H1 (cell line): Measurements from ENCODE around the gene CPXM1. TPM values are rescaled to one million over a fixed set of nuclear protein-coding genes. Genes with fewer than 3 reads are reported as not detected.

Source experiments
- BCL11A ChIP-seq, 2 experiments: IDR thresholded peaks; one replicate each; pipeline ENCODE4 v1.6.1; 2011; ENCODE audit warnings: low read depth in 2 of 2, low read length in 2 of 2, mild to moderate bottlenecking in 2 of 2
- BRCA1 ChIP-seq: IDR thresholded peaks from 2 replicates; pipeline ENCODE4 v1.6.1; 2012; ENCODE audit warnings: low read depth, low read length, improper control_type of control experiment
- EP300 ChIP-seq, 2 experiments: IDR thresholded peaks; 1 replicate in 1 of 2; 2 replicates in 1 of 2; pipeline ENCODE4 v1.6.1; 2011 to 2012; ENCODE audit warnings: low read depth in 2 of 2, low read length in 2 of 2, mild to moderate bottlenecking in 2 of 2, borderline replicate concordance in 1 of 2, inconsistent platforms in 1 of 2, moderate library complexity in 1 of 2
- POLR2A ChIP-seq, 2 experiments: IDR thresholded peaks; 1 replicate in 1 of 2; 2 replicates in 1 of 2; pipeline ENCODE4 v1.6.1; 2011; ENCODE audit warnings: low read depth in 2 of 2, low read length in 2 of 2, mild to moderate bottlenecking in 2 of 2; ENCODE audit errors: control extremely low read depth in 1 of 2
- polyA plus RNA-seq, 7 experiments: library from polyadenylated mRNA; depleted of rRNA in 3 of 7; stranded (reverse) in 5 of 7; unstranded in 2 of 7; fragments of >200 nt in 5 of 7; fragments of 200-250 nt in 2 of 7; gene quantifications; 1 replicate in 5 of 7; 2 replicates in 1 of 7; 4 replicates in 1 of 7; pipeline versions ENCODE4 v1.2.1 to v1.2.3, GENCODE V29; 2011 to 2013; ENCODE audit warnings: missing spikeins in 2 of 7, mixed read lengths in 2 of 7
- total RNA-seq: library from RNA; stranded (reverse); fragmentation: NEBNext Ultra II Directional; extraction: Animal tissue kit (Norgen Biotek cat#: 25700); gene quantifications from 2 replicates; pipeline ENCODE4 v1.2.1, GENCODE V29; 2021

CPXM1 gene
- total and polyA plus RNA-seq, 2 of the 8 experiments (the other 6 are each of a cell fraction or from before 2014, with no cell fraction given), result 31.3 to 81.9 TPM

- TF ChIP-seq EP300 (IDR thresholded peaks at IDR 0.05; ENCODE audit: borderline replicate concordance in 1 of 2, low read depth in 2 of 2, low read length in 2 of 2) (no peak), BCL11A (IDR thresholded peaks at IDR 0.05; ENCODE audit: low read depth in 2 of 2, low read length in 2 of 2) (no peak), POLR2A (IDR thresholded peaks at IDR 0.05; ENCODE audit: control extremely low read depth in 1 of 2, low read depth in 2 of 2, low read length in 2 of 2) (no peak), BRCA1 (no peak)
- TF ChIP-seq, all 59 proteins: peak for 0
Observed at GRCh38 chr20:2775139-2775538, 25.3 kb downstream of the CPXM1 start (continued).
